SHP77 treated with DMSO at 0.1 percent for 48 hours (cell line): Measurements from ENCODE around the gene ACTA2.

ENCODE experiments used
- DNase-seq: peaks from one replicate; lab custom pipeline; 2025; lab: John Stamatoyannopoulos, UW

ACTA2 gene

GRCh38 chr10:88952647-88953111 lies at the start of gene ACTA2:
Gene ACTA2 (minus strand): TSS chr10:88952773. CDS start chr10:88948930, 3,843 bp downstream.
- no peak for DNase-seq

- no peak for DNase-seq
Measured at GRCh38 chr10:89001729-89002072, 49.1 kb upstream of the ACTA2 start.

DNA sequence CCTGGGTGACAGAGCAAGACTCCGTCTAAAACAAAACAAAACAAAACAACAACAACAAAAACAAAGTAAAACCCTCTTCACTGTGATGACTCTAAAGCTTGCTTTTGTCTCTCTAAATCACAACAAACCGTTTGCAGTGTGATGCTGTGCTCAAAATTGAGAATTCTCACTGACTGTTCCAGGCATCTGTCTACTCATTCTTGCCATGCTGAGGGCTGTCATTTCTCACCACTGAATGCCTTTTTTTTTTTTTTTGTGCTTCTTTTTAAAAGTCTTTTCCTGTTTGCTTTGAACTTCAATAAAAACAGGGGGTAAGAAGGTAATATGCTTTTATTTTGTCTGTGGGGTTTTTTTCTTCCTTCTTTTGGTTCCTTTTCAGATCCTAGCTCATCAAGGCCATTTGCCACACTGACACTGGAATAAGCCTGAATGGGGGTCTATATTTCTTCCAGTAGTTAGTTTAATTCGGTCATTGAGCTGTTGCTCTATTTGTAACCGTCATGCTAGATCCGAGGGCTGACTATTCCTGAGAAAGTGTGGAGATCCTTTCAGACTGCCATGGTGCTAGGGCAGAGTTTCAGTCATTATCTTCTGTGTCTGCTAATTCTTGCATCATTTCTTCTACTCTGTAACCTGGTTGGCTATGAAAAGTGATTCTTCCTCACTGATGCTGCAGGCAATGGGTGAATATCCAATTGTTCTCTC lies 48.6 kb upstream of the ACTA2 start:
- DNase-seq: no peak

DNA sequence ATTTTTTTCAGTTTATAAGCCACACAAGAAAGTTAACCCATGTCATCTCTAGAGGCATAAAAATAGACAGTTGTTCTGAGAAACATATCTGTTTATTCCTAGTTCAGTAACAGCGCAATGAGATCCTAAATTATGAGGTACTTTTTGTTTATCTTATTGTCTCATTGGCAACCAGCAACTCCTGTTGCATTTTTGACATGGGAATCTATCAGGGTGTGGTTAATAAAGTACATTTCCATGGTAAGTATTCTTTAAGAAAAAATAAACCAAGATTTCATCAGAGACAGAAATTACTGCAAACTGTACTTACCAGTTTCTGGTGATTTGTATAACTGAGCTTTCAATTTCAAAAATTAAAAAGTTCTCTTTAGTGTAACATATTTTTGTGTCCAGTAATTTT lies 47.1 kb upstream of the ACTA2 start:
- DNase-seq: no peak

GRCh38 chr10:88996927-88997326 lies 44.4 kb upstream of the ACTA2 start:
- no peak for DNase-seq

DNA sequence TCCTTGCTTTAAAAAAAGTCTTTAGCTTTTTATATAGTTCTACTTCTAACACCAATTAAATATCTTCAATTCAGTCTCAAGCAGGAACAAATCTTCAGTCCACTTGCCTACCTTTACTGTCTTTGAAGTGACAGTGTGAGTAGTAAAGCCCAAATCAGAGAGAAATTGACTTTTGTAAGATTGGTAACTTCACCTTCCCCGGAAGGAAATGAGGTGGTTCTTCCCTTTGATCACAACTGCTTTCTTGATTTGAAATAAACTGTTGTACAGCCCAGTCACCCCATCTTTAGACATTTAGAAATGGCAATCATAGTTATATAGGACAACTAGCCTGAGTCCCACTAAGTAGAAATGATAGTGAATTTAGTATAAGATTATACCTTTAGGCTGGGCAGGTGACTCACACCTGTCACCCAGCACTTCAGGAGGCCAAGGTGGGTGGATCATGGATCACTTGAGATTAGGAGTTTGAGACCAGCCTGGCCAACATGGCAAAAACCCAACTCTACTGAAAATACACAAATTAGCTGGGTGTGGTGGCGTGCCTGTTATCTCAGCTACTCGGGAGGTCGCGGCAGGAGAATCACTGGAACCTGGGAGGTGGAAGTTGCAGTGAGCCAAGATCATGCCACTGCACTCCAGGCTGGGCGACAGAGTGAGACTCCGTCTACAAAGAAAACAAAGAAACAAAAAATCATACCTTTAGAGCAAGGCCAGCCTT lies 42.7 kb upstream of the ACTA2 start:
- DNase-seq: no peak

- DNase-seq: no peak
Measured at GRCh38 chr10:88994019-88994418, 41.4 kb upstream of the ACTA2 start.

DNA sequence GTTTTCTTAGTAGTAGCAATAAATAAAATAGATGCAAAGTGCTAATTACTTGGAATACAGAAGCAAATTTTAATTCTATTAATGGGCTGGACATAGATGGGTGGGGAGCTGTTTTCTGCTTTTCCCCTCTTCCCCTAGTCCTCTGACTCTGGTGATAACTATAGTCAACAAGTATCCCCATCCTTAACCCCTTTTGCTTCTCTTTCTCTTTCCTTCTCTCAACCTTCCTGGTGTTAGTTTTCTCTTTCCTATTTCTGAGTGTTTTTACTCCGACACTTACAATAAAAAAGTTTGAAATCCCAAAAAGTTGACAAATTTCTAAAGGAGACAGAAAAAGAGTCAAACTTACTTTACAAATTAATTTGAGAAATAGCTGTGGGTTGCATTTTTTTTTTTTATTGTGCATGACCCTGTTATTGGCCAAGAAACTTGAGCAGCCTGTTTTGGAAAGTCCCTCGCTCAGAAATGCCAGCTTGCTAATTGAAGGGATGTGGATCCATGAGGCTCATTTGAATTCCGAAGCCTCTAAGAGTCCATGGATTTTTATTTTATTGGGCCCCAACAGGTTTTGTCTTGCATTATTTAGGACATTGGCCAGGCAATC lies 40.5 kb upstream of the ACTA2 start:
- no peak for DNase-seq

DNA sequence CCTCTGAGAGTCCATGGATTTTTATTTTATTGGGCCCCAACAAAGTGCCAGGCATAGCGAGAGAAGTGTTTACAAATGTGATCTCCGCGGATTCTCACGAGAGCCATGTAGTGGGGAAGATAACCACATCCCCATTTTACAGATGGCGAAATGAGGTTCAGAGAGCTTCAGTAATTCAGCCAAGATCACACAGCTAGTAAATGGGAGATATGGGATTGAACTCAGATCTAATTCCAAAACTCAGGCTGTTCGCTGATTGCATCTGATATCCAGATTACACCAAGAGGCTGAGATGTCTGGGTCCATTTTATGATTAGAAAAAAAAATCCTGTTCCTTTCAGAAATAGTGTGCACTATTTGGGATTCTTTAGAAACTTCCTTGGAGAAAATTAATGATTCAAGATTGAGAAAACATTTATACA lies 39.3 kb upstream of the ACTA2 start:
- no peak for DNase-seq

GRCh38 chr10:88991161-88991898 lies 38.8 kb upstream of the ACTA2 start:
- DNase-seq: no peak

DNA sequence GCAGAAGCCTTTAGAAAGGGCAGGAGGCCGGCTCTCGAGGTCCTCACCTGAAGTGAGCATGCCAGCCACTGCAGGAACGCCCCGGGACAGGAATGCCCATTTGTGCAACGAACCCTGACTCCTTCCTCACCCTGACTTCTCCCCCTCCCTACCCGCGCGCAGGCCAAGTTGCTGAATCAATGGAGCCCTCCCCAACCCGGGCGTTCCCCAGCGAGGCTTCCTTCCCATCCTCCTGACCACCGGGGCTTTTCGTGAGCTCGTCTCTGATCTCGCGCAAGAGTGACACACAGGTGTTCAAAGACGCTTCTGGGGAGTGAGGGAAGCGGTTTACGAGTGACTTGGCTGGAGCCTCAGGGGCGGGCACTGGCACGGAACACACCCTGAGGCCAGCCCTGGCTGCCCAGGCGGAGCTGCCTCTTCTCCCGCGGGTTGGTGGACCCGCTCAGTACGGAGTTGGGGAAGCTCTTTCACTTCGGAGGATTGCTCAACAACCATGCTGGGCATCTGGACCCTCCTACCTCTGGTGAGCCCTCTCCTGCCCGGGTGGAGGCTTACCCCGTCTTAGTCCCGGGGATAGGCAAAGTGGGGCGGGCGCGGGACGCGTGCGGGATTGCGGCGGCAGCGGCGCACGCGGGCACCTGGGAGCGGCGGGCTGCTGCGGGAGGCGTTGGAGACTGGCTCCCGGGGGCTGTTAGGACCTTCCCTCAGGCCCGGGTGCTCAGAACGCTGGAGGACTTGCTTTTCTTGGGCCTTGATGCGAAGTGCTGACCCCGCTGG lies 38.0 kb upstream of the ACTA2 start, which contains the start of gene FAS:
Gene FAS, plus strand, starts transcription at position 415 of the 777 bp plus-strand sequence. Its CDS starts 79 bp downstream, at position 494.
- no peak for DNase-seq

DNA sequence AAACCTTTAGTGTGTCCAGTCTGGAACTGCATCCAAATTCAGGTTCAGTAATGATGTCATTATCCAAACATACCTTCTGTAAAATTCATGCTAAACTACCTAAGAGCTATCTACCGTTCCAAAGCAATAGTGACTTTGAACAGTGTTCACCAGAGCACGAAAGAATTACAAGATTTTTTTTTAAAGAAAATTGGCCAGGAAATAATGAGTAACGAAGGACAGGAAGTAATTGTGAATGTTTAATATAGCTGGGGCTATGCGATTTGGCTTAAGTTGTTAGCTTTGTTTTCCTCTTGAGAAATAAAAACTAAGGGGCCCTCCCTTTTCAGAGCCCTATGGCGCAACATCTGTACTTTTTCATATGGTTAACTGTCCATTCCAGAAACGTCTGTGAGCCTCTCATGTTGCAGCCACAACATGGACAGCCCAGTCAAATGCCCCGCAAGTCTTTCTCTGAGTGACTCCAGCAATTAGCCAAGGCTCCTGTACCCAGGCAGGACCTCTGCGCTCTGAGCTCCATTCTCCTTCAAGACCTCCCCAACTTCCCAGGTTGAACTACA lies 37.3 kb upstream of the ACTA2 start:
- DNase-seq: no peak

GRCh38 chr10:88989423-88989822 lies 36.9 kb upstream of the ACTA2 start:
- DNase-seq: no peak

- DNase-seq: no peak
Measured at GRCh38 chr10:88987840-88988239, 35.3 kb upstream of the ACTA2 start.

GRCh38 chr10:88987243-88987725 lies 34.7 kb upstream of the ACTA2 start:
- no peak for DNase-seq

GRCh38 chr10:88986549-88987242 lies 34.1 kb upstream of the ACTA2 start:
- no peak for DNase-seq

DNA sequence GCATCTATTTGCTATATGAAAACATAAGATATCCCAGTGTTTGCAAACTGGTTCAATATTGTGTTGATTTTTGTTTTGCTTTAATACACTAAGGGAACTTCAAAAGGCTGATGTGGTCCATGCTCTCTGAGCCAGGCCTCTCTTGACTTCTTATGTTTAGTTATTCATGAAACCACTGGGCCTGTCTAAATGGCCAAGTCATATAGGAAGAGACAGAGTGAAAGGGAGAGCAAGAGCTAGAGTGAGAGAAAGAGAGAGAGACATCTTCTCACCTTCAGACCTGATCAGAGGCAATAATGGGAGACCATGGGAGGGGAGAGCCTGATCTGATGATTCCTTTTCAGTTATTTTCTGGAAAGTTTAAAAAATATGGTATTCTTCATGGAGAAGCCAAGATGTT lies 32.0 kb upstream of the ACTA2 start:
- no peak for DNase-seq

GRCh38 chr10:88983939-88984338 lies 31.4 kb upstream of the ACTA2 start:
- DNase-seq: no peak

GRCh38 chr10:88983206-88983605 lies 30.6 kb upstream of the ACTA2 start:
- DNase-seq: no peak

- no peak for DNase-seq
Measured at GRCh38 chr10:88982366-88982765, 29.8 kb upstream of the ACTA2 start.
